Measurements from ENCODE around the gene NPW. TPM values are rescaled to one million over a fixed set of nuclear protein-coding genes. Genes with fewer than 3 reads are reported as not detected.

NPW gene
- total and polyA plus RNA-seq, 9 of the 15 experiments (the other 6 are each of a cell fraction or from before 2014, with no cell fraction given), result 0.14 to 4.0 (median 2.6) TPM; not detected in 4

DNA sequence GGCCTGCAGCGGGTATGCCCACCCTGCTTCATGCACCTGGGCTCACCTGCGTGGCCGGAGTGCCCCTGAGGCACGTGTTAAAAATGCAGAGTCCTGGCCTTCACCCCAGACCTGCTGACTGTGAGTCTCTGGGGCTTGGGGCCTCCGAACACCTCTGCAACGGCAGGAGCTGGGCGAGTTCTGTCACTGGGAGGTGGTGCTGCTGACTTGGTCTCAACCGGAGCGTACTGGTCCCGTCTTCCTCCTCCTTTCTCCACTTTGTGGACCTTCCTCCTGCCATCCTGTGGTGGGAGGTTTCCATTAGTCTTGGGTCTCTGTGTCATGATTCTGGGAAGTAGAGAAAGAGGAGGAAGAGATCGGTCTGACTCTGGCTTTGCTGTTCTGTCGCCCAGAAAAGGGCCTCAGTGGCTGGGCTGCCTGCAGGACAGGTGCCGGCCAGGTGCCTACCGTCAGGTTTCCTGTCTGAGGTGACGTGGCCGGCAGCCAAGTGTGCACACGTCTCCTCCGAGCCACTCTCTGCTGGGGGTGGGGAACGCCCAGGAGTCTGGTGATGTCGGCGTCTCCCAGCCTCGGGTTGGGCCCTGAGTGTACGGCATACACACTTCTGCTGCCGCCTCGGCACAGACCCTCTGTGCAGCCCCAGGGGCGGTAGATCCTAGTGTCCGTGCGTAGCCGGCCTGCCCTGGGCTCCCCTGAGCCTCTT lies 35.1 kb downstream of the NPW start:
- POLR2A ChIA-PET, result interaction anchor here (1.0 kb wide), 1 partner anchor 19 kb away, joined by 3 read pairs; no protein-coding TSS in a partner anchor

GRCh38 chr16:2056077-2056476 lies 36.5 kb downstream of the NPW start:
- FAIRE-seq (no peak), DNase-seq (ENCODE audit: extremely low read depth in 1 of 4, low spot score in 3 of 4) (peak in 1 of 4 experiments; percentile 15), ATAC-seq (peak; percentile 41)
- in situ Hi-C loops (cut with MboI) (no loop called here), intact Hi-C loops (cut with micrococcal nuclease) (no loop called here)
- POLR2A ChIA-PET, result interaction anchor here (1.3 kb wide), 1 partner anchor 8 kb away, joined by 6 read pairs; the partner anchor contains the start of genes NTHL1 and TSC2
- no peak overlapping the region for H3K27ac ChIP-seq (ENCODE audit: extremely low read depth, low read depth, low read length)
- H3K4me3 ChIP-seq, result no peak overlapping the region
- peaks cover 4% of the 10 kb centered on the region; the same call in 1 of the 2 replicates for H4K20me1 ChIP-seq (replicated peaks; ENCODE audit: control insufficient read depth, insufficient read depth, low read length)
- BruUV-seq (replicated peaks), result no TSS peak
- H3K36me3 ChIP-seq (ENCODE audit: control insufficient read depth, insufficient read depth, low read length), result peaks cover 41% of the 10 kb centered on the region; the same call in 1 of the 3 replicates
- no peaks in the 10 kb centered on the region for H3K27me3 ChIP-seq (ENCODE audit: control insufficient read depth in 2 of 2, insufficient read depth in 2 of 2, low read length in 2 of 2)
- no peaks in the 10 kb centered on the region for H3K9me3 ChIP-seq (replicated peaks; ENCODE audit: control insufficient read depth, insufficient read depth, low read depth, low read length)
- no peaks in the 10 kb centered on the region for H3K79me2 ChIP-seq (ENCODE audit: control insufficient read depth, insufficient read depth, low read length)
- CTCF ChIA-PET (ENCODE audit: low intra/inter-chr PET ratio), result interaction anchor here (0.7 kb wide), 1 partner anchor 191 kb away, joined by 4 read pairs; no protein-coding TSS in a partner anchor
- no peak overlapping the region for H2AFZ ChIP-seq (ENCODE audit: low read depth, low read length)
- H3K9ac ChIP-seq (ENCODE audit: insufficient read depth in 1 of 2, low read depth in 2 of 2, low read length in 2 of 2), result peak overlapping the region in 1 of 2 experiments; percentile 11; a peak in 1 of 4 replicates
- TF ChIP-seq, protein P1, sequence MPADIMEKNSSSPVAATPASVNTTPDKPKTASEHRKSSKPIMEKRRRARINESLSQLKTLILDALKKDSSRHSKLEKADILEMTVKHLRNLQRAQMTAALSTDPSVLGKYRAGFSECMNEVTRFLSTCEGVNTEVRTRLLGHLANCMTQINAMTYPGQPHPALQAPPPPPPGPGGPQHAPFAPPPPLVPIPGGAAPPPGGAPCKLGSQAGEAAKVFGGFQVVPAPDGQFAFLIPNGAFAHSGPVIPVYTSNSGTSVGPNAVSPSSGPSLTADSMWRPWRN (IDR thresholded peaks at IDR 0.05; ENCODE audit: low read depth), result no peak
- TF ChIP-seq SMARCB1 (IDR thresholded peaks at IDR 0.05; ENCODE audit: insufficient read length, low read depth), result no peak
- TF ChIP-seq HOXB6 (CRISPR knock-in tag; IDR thresholded peaks at IDR 0.05; ENCODE audit: borderline replicate concordance), result no peak
- TF ChIP-seq RAD21 (CRISPR knock-in tag; conservative IDR thresholded peaks at IDR 0.05 in 1 of 2, IDR thresholded peaks at IDR 0.05 in 1 of 2), result 0 out of 4 replicates have a peak, but pooled peaks of 1 of the 2 experiments have one; percentile 6
- no peak for TF ChIP-seq PHF8 (IDR thresholded peaks at IDR 0.05; ENCODE audit: borderline replicate concordance, low read length)
- TF ChIP-seq POLR2G (IDR thresholded peaks at IDR 0.05; ENCODE audit: low read depth, low read length), result peak; percentile 11; the same call in 1 of the 2 replicates
- TF ChIP-seq CTCF (IDR thresholded peaks at IDR 0.05 in 2 of 3, conservative IDR thresholded peaks at IDR 0.05 in 1 of 3; ENCODE audit: insufficient read depth in 2 of 3, low read depth in 1 of 3, low read length in 3 of 3), result peak in 1 of 3 experiments; percentile 30; a peak in 2 of 6 replicates
- TF ChIP-seq SMC3 (conservative IDR thresholded peaks at IDR 0.05; ENCODE audit: insufficient read depth, low read depth, low read length), result no peak
- no peak for TF ChIP-seq ZNF146 (CRISPR knock-in tag; IDR thresholded peaks at IDR 0.05; ENCODE audit: unreplicated experiment)
- no peak overlapping the region for H3K4me2 ChIP-seq (ENCODE audit: insufficient read depth, low read length)
- peaks cover 0 to 49% of the 10 kb centered on the region in 2 experiments; a peak in 2 of 5 replicates for H3K4me1 ChIP-seq (replicated peaks in 1 of 2; ENCODE audit: control insufficient read depth in 2 of 2, insufficient read depth in 2 of 2, low read length in 2 of 2)
- no peaks in the 10 kb centered on the region for H3K9me1 ChIP-seq (ENCODE audit: control insufficient read depth, insufficient read depth, low read length)
- 73% methylated on average over 14 of the region's 15 CpGs for whole genome bisulfite sequencing (ENCODE audit: insufficient coverage, low coverage, missing lambda C conversion rate)

More for the DNA sequence above, 35.1 kb downstream of the NPW start:
- H3K9ac ChIP-seq (ENCODE audit: insufficient read depth in 1 of 2, low read depth in 2 of 2, low read length in 2 of 2), result peak overlapping the region in 1 of 2 experiments; percentile 55; a peak in 2 of 4 replicates
- FAIRE-seq (no peak), ATAC-seq (no peak), DNase-seq (ENCODE audit: extremely low read depth in 1 of 4, low spot score in 3 of 4) (no peak)
- H2AFZ ChIP-seq (ENCODE audit: low read depth, low read length), result no peak overlapping the region
- no peak overlapping the region for H3K27ac ChIP-seq (ENCODE audit: extremely low read depth, low read depth, low read length)
- H3K36me3 ChIP-seq (ENCODE audit: control insufficient read depth, insufficient read depth, low read length), result peaks cover 45% of the 10 kb centered on the region; the same call in 1 of the 3 replicates
- no peak for TF ChIP-seq TCF7 (IDR thresholded peaks at IDR 0.05; ENCODE audit: borderline replicate concordance)
- 0 out of 2 replicates have a peak, but pooled peaks have one; percentile 11 for TF ChIP-seq POLR2G (IDR thresholded peaks at IDR 0.05; ENCODE audit: low read depth, low read length)
- in situ Hi-C loops (cut with MboI), result no loop called here
- no TSS peak for BruUV-seq (replicated peaks)
- H3K4me1 ChIP-seq (replicated peaks in 1 of 2; ENCODE audit: control insufficient read depth in 2 of 2, insufficient read depth in 2 of 2, low read length in 2 of 2), result peaks cover 0 to 41% of the 10 kb centered on the region in 2 experiments; a peak in 2 of 5 replicates
- H3K27me3 ChIP-seq (ENCODE audit: control insufficient read depth in 2 of 2, insufficient read depth in 2 of 2, low read length in 2 of 2), result no peaks in the 10 kb centered on the region
- intact Hi-C loops (cut with micrococcal nuclease), result no loop called here
- CTCF ChIA-PET (ENCODE audit: low intra/inter-chr PET ratio), result no interaction called here
- 81% methylated on average over 22 of the region's 29 CpGs for WGBS (ENCODE audit: insufficient coverage, low coverage, missing lambda C conversion rate)
- no peaks in the 10 kb centered on the region for H3K9me1 ChIP-seq (ENCODE audit: control insufficient read depth, insufficient read depth, low read length)
- no peak overlapping the region for H3K4me3 ChIP-seq
- H3K4me2 ChIP-seq (ENCODE audit: insufficient read depth, low read length), result no peak overlapping the region
- H4K20me1 ChIP-seq (replicated peaks; ENCODE audit: control insufficient read depth, insufficient read depth, low read length), result peaks cover 4% of the 10 kb centered on the region; the same call in 1 of the 2 replicates
- no peaks in the 10 kb centered on the region for H3K9me3 ChIP-seq (replicated peaks; ENCODE audit: control insufficient read depth, insufficient read depth, low read depth, low read length)
- no peaks in the 10 kb centered on the region for H3K79me2 ChIP-seq (ENCODE audit: control insufficient read depth, insufficient read depth, low read length)

Data from K562 (cell line).